Fibroblast of lung (primary cell): ENCODE measurements around the gene SLC1A7. TPM values are rescaled to one million over a fixed set of nuclear protein-coding genes. Genes with fewer than 3 reads are reported as not detected.

Experiments
- DNase-seq, 2 donors: peaks; one replicate each; pipeline versions ENCODE4 v3.0.0 to v3.0.0-alpha.2; 2010; ENCODE audit warnings: low read depth in 2 of 2
- H2AFZ ChIP-seq: 2 replicates; pipeline ENCODE4 v1.5.1; 2012; ENCODE audit warnings: low read length, control low read depth, inconsistent platforms
- H3K27ac ChIP-seq: 2 replicates; pipeline ENCODE4 v1.5.1; 2011; ENCODE audit warnings: low read length, control low read depth; ENCODE audit not compliant: insufficient read depth
- H3K27me3 ChIP-seq: 2 replicates; pipeline ENCODE4 v1.5.1; 2011; ENCODE audit warnings: mild to moderate bottlenecking, low read length; ENCODE audit not compliant: control insufficient read depth, insufficient read depth
- H3K36me3 ChIP-seq: 2 replicates; pipeline ENCODE4 v1.5.1; 2011; ENCODE audit warnings: low read length; ENCODE audit not compliant: control insufficient read depth, insufficient read depth
- H3K4me1 ChIP-seq: 2 replicates; pipeline ENCODE4 v1.5.1; 2011; ENCODE audit warnings: low read length; ENCODE audit not compliant: control insufficient read depth, insufficient read depth; ENCODE audit errors: extremely low read depth
- H3K4me2 ChIP-seq: 2 replicates; pipeline ENCODE4 v1.5.1; 2011; ENCODE audit warnings: low read length, control low read depth; ENCODE audit not compliant: insufficient read depth; ENCODE audit errors: extremely low read depth
- H3K4me3 ChIP-seq, 4 experiments: fragments of 200-600 bp in 1 of 4; sonication (generic) in 1 of 4; replicated peaks in 1 of 4; 2 replicates each; pipeline ENCODE4 v1.5.1; 2011 to 2016; ENCODE audit warnings: low read length in 4 of 4, low read depth in 3 of 4, mild to moderate bottlenecking in 3 of 4, control low read depth in 2 of 4, inconsistent platforms in 1 of 4, mixed read lengths in 1 of 4; ENCODE audit not compliant: insufficient read depth in 1 of 4; ENCODE audit errors: control extremely low read depth in 1 of 4
- H3K79me2 ChIP-seq: 2 replicates; pipeline ENCODE4 v1.5.1; 2012; ENCODE audit warnings: mild to moderate bottlenecking, low read length, inconsistent platforms; ENCODE audit not compliant: control insufficient read depth, insufficient read depth
- H3K9ac ChIP-seq: 2 replicates; pipeline ENCODE4 v1.5.1; 2011; ENCODE audit warnings: mild to moderate bottlenecking, low read length, control low read depth; ENCODE audit not compliant: insufficient read depth
- H3K9me3 ChIP-seq: 2 replicates; pipeline ENCODE4 v1.5.1; 2012; ENCODE audit warnings: low read depth, low read length; ENCODE audit not compliant: control insufficient read depth, insufficient read depth
- H4K20me1 ChIP-seq: 2 replicates; pipeline ENCODE4 v1.5.1; 2011; ENCODE audit warnings: low read length; ENCODE audit not compliant: control insufficient read depth, insufficient read depth; ENCODE audit errors: extremely low read depth
- CTCF ChIP-seq, 2 donors: IDR thresholded peaks in 1 of 2; conservative IDR thresholded peaks in 1 of 2; 1 replicate in 1 of 2; 2 replicates in 1 of 2; pipeline ENCODE4 v1.5.1; 2011 to 2012; ENCODE audit warnings: low read length in 2 of 2, control low read depth in 1 of 2, inconsistent platforms in 1 of 2, low read depth in 1 of 2, mild to moderate bottlenecking in 1 of 2
- EZH2 ChIP-seq: IDR thresholded peaks from 2 replicates; pipeline ENCODE4 v1.5.1; 2012; ENCODE audit warnings: low read length, control low read depth, mild to moderate bottlenecking; ENCODE audit errors: missing control alignments
- polyA plus RNA-seq, 2 donors: library from polyadenylated mRNA; depleted of rRNA in 1 of 2; stranded (reverse) in 1 of 2; unstranded in 1 of 2; fragments of >200 nt; gene quantifications; 2 replicates each; pipeline ENCODE4 v1.2.1, GENCODE V29; 2011 to 2012; ENCODE audit warnings: missing spikeins in 1 of 2
- total RNA-seq: library from RNA; depleted of rRNA; stranded (reverse); fragments of >200 nt; gene quantifications from 2 replicates; pipeline ENCODE4 v1.2.1, GENCODE V29; 2014

The SLC1A7 gene
- total and polyA plus RNA-seq, 2 donors (not counting 1 experiment from before 2014, with no cell fraction given) = 0.15 to 0.33 TPM

DNA sequence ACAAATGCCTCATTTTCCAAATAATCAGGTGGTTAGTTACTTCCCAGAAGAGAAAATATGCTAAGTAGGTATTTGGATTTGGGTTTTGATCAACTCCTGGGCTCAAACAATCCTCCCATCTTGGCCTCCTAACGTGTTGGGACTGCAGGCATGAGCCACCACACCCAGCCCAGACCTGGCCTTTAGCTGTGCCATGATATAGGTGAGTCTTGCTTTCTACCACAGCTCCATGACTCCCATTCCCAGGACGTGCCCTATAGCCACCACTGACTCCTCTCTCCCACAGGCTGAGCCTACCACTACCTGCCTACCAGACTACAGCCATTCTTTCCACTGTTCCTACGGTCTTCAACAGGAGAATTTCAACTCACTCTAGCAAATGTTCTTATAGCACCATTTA is 1.8 kb upstream of the SLC1A7 start:
- H3K27ac ChIP-seq = no peak overlapping the region
- H2AFZ ChIP-seq = no peak overlapping the region
- H3K9me3 ChIP-seq = no peaks in the 10 kb centered on the region
- no peak overlapping the region for H3K9ac ChIP-seq
- H3K4me2 ChIP-seq = no peak overlapping the region
- no peak for DNase-seq
- TF ChIP-seq CTCF (conservative IDR thresholded peaks at IDR 0.05 in 1 of 2, IDR thresholded peaks at IDR 0.05 in 1 of 2; ENCODE audit: low read depth in 1 of 2, low read length in 2 of 2) = no peak
- TF ChIP-seq EZH2 = no peak
- H3K27me3 ChIP-seq = no peaks in the 10 kb centered on the region
- peaks cover 28% of the 10 kb centered on the region for H3K4me1 ChIP-seq
- H4K20me1 ChIP-seq = no peaks in the 10 kb centered on the region
- H3K4me3 ChIP-seq = no peak overlapping the region
- no peaks in the 10 kb centered on the region for H3K79me2 ChIP-seq
- H3K36me3 ChIP-seq = no peaks in the 10 kb centered on the region

GRCh38 chr1:53143527-53143926 is 1.1 kb upstream of the SLC1A7 start:
- no peaks in the 10 kb centered on the region for H3K9me3 ChIP-seq
- no peak overlapping the region for H3K9ac ChIP-seq
- H3K79me2 ChIP-seq = no peaks in the 10 kb centered on the region
- no peak overlapping the region for H3K4me3 ChIP-seq
- peaks cover 28% of the 10 kb centered on the region for H3K4me1 ChIP-seq
- DNase-seq = no peak
- H4K20me1 ChIP-seq = no peaks in the 10 kb centered on the region
- H3K27me3 ChIP-seq = no peaks in the 10 kb centered on the region
- TF ChIP-seq EZH2 = no peak
- no peak for TF ChIP-seq CTCF (conservative IDR thresholded peaks at IDR 0.05 in 1 of 2, IDR thresholded peaks at IDR 0.05 in 1 of 2; ENCODE audit: low read depth in 1 of 2, low read length in 2 of 2)
- H3K27ac ChIP-seq = no peak overlapping the region
- H2AFZ ChIP-seq = no peak overlapping the region
- no peaks in the 10 kb centered on the region for H3K36me3 ChIP-seq
- H3K4me2 ChIP-seq = no peak overlapping the region

DNA sequence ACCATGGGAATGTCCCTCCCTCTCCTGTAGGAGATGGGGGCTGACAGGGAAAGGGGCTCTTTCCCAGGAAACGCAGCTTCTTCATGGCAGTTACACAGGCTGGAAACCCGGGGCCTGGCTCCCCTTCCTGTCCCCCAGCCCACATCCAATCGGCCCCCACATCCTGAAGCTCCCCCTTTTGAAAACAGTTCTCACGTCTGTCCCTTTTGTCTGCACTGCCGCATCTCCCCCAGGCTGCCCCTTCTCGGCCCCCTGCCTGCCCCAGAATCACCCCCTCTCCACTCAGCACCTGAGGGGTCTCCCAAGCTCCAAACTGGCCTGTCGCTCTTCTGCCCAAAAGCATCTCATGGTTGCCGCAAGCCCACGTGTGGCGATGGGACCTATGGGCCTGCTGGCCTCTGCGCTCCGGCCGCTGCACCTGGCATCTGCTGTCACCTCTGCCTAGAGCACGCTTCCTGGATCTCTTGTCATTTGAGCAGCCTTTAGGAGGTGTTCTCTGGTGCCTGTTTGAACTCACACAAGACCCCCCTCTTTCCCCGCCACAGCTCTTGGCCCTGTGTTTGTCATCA is 867 bp downstream of the SLC1A7 start:
- DNase-seq = no peak
- H3K27me3 ChIP-seq = no peaks in the 10 kb centered on the region
- H3K27ac ChIP-seq = no peak overlapping the region
- no peak for TF ChIP-seq EZH2
- no peak for TF ChIP-seq CTCF (conservative IDR thresholded peaks at IDR 0.05 in 1 of 2, IDR thresholded peaks at IDR 0.05 in 1 of 2; ENCODE audit: low read depth in 1 of 2, low read length in 2 of 2)
- H3K9ac ChIP-seq = no peak overlapping the region
- H3K79me2 ChIP-seq = no peaks in the 10 kb centered on the region
- H2AFZ ChIP-seq = no peak overlapping the region
- no peaks in the 10 kb centered on the region for H3K9me3 ChIP-seq
- no peak overlapping the region for H3K4me3 ChIP-seq
- no peaks in the 10 kb centered on the region for H4K20me1 ChIP-seq
- H3K4me2 ChIP-seq = no peak overlapping the region
- H3K36me3 ChIP-seq = no peaks in the 10 kb centered on the region
- peaks cover 22% of the 10 kb centered on the region for H3K4me1 ChIP-seq
